ENCODE measurements around the gene ST6GALNAC3.

Gene ST6GALNAC3

DNA sequence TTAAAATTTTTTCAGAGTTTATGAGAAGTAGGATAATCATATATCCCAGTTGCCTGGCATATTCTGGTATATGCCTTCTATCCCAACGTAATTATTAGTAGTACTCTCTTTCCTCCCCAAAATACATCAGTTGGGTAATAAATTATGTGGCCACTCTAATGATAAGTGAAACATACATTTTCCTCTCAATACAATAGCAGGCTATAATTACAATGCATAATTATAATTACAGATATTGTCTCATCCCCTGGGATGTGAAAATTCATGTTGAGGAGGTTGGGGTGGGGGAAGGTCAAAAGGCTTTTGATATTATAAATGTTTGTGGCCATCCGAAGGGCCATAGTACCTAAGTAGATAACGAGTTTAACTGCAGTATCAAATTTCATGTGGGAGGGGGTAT, 277.1 kb downstream of the ST6GALNAC3 start:
- DNase-seq (ENCODE audit: low spot score): no peak

DNA sequence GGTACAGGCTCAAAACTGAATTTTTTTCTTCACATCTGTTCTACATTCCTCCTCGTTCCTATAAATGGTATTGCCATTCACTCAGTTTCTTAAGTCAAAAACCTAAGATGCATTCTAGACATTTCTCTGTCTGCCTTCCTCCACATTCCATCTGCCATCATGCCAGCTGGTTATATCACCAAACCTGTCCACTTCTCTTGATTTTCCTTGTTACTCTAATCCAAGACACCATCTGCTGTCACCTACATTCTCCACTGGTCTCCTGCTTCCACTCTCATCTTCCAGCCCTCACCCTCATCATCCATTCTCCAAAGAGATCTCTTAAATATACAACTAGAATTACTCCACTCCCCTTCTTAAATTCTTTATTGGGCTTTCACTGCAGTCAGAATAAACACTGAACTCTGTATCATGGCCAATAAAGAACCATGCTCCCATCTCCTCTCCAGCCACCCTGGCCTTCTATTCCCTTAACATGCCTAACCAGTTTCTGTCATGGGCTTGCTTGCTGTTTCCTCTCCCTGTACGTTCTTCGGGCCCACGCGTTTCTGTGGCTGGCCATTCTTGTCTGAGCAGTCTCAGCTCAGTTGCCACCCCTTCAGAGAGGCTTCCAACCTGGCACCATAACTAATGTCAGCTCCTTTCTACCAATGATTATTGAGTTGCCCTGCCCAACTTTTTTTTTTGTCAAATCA, 278.3 kb downstream of the ST6GALNAC3 start:
- DNase-seq (ENCODE audit: low spot score): no peak

DNA sequence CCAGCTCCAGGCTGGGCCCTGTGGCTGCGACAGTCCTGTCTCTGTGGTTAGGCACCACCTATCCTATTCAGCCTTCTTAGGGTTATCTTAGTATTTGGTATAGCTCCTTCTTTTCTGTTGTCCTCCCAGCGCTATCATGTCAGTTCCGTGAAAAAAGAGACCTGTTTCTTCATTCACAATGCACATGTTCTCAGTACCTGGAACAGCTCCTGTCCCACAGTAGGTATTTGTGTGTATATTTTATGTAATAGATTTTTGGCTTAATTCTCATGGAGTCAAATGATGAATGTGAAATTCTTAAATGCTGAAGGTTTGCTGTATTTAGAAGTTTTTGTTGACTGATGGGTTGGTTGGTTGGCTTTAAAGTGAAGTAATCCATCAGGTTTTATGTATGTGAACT, 279.7 kb downstream of the ST6GALNAC3 start:
- DNase-seq (ENCODE audit: low spot score): no peak

DNA sequence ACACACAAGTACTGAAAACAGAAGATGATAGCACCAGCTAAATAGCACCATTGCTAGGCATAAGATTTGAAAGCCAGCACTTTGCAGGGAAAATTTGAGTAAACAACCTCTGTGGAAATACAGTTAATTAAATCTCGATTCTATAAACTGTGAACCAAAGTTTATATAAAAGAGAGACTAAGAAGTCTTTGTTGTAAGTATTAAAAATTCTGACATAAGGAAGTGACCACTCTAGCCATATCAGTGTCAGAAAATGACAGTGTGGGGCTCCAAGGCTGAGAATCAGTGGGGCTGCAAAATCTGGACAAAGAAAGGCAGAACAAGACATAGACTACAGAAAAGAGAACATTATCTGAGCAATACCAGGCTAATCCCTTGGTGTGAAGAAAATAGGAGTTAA, 292.2 kb downstream of the ST6GALNAC3 start:
- no peak for DNase-seq (ENCODE audit: low spot score)

DNA sequence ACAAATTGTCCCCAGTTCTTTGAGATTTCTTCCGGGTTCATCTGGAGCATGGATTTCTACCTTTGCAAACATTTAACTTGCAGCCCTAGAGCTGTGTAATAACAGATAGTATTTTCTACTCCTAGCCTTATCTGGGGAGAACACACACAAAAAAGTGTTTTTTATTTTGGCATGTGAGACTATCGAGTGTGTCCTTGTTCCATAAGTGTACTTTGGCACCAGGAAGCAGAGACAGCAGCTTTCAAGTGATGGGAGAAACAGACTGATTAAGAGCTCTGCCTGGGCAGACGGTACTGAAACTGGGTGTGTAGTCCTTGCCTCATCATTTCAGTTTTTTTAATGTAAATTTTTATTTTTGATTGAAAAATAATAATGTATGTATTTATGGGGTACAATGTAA, 297.4 kb downstream of the ST6GALNAC3 start:
- DNase-seq (ENCODE audit: low spot score): no peak

DNA sequence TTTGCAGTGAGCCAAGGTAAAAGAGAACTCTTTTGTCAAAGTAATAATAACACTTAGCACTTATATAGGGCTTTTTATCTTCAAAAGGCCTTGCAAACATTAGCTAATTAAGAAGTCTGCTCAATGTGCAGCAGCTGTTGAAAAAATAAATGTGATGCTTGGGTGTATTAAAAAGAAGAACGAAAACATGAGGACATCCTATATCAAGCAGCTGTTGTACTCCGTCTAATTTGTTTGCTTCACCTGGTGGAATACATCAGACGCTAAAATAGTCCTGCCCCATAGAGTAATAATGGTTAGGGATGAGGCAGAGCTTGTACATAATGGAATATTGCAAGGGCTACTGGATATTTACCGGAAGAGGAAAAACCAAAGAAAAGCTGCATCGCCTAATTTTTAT, 299.5 kb downstream of the ST6GALNAC3 start:
- DNase-seq (ENCODE audit: low spot score): no peak

DNA sequence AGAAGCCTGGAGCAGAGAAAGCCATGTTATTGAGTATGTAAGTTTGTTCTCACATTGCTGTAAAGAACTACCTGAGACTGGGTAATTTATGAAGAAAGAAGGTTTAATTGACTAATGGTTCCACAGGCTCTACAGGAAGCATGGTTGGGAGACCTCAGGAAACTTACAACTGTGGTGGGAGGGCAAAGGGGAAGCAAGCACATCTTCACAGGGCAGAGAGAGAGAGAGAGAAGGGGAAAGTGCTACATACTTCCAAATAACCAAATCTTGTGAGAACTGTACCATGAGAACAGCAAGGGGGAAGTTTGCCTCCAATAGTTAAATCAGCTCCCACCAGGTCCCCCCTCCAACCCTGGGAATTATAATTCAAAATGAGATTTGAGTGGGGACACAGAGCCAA, 302.7 kb downstream of the ST6GALNAC3 start:
- DNase-seq (ENCODE audit: low spot score): no peak

DNA sequence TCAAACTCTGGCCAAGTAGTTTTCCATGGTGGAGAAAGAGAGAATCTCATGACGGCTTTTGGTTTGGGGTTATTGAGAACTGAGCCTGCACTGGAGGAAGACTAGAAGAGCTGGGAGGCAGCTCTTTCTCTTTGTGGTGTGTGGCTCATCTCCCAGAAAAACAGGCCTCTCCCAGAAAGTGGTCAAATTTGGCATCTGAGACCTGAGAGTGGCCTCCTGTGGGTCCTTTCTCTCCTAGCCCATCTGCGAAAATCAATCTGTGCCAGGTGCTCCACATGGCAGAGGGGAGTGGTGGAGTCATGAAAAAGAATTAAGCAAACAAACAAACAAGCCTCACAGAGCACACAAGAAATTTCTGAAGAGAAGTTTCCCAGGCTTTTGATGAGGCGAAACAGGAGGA, 305.0 kb downstream of the ST6GALNAC3 start:
- no peak for DNase-seq (ENCODE audit: low spot score)

DNA sequence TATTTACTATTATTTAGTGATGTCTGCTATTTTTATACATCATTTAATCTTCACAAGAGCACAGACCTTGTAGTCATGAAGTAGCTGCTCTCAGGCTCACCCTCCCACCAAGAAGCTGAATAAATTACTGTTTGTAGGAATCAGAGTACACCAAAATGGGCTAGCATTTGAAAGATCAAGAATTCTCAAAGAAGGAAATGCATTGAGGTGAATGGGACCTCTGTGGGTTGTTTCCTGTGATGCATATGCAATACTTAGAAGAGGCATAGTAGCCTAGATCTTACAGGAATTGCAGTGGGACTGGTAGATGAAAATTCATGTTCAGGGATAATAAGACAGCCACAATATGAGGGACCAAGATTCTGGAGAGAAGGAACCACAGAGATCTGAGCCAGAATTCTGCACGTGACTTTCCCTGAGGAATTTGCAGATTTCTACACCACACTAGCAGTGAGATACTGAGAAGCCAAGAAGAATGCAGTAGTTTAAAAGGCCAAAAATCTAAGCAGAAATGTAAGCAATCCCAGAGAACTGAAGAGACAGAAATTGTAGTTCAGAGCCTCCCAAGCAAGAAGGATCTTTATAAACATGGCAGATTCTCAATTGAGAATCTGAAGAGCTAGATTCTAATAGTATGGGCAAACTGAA, 307.0 kb downstream of the ST6GALNAC3 start:
- no peak for DNase-seq (ENCODE audit: low spot score)

DNA sequence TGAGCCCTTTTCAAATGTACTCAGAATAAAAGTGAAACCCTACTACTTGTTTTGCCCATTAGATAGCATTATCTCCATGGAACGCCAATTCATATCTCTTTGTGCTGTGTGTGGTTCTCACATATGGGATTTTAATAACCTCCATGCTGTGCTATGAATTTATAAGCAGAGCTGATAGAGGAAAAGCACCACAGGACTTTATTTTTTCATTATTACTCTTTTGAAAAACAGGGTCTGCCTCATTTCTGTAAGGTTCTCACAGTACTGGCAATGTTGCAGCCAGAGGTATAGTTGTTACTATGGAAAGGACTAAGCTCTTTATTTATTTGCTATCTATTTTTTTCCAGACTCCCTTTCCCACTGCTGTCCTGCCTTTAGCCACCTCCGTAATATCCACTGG, 313.7 kb downstream of the ST6GALNAC3 start:
- DNase-seq (ENCODE audit: low spot score): no peak

DNA sequence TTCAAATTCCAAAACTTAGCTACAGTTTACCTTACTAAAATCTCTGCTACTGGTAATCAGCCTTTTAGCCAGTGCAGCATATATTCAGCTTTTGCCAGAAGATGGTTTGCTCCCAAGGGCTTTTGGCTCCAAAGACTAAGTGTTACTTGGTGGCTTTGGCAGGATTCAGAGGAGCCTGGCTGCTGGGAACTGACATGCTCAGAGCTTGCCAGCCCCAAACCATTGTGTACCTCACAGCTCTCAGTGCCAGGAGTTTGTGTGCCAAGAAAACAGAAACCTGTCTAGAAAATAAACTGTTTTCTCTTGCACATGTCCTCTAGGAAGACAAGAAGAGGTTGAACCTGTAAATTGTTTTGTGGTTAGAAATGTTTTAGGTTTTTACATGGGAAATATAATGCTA, 315.9 kb downstream of the ST6GALNAC3 start:
- DNase-seq (ENCODE audit: low spot score): no peak

DNA sequence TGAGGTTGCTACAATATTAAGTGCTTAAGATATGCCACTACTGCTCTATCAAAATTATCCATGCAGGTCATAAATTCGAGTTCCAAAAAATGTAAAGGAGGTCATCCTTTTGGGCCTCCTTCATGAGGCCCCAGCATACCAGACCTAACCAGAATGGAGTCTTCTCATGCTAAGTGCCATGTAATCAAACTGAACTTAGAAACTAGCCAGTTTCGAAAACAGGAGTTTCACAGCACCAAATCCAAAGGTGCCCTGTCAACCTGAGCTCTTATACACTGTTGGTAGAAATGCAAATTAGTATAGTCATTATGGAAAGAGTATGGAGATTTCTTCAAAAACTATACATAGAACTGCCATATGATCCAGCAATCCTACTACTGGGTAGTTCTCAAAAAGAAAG, 320.5 kb downstream of the ST6GALNAC3 start:
- DNase-seq (ENCODE audit: low spot score): no peak

DNA sequence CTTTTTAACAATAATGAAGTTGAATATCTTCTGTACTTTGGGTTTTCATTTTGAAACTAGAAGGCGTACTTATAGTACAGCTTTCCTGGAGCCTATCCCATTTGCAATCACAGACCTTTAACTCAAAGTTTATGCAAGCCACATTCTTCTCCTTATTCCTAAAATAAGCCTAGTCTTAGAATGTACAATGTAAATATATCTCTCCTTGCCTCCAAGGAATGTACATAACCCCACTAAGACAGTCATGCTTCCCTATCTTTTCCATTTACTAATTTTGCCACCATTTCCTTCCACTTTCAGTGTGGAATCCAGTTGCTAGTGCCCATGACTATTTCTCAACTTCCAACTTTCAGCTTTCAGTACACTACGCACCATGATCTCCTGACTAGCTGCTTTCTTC, 327.6 kb downstream of the ST6GALNAC3 start:
- DNase-seq (ENCODE audit: low spot score): no peak

DNA sequence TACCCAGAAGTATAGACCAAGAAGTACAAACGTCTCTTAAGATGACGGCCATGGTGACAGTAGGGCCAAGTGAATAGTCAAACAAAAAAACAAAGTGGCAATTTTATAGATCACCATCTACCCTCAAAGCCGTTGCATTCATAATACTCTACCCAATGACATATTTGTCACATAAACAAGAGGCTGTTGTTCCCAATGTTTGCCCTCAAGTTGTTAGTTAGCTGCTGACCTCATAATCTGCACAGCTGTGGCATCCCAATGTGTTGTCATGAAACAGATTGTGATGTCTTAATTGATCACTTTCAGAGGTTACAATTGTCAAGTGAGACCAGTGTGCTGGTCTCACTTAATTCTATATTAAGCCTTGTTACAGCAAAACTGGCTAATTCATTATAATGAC, 333.8 kb downstream of the ST6GALNAC3 start:
- no peak for DNase-seq (ENCODE audit: low spot score)

DNA sequence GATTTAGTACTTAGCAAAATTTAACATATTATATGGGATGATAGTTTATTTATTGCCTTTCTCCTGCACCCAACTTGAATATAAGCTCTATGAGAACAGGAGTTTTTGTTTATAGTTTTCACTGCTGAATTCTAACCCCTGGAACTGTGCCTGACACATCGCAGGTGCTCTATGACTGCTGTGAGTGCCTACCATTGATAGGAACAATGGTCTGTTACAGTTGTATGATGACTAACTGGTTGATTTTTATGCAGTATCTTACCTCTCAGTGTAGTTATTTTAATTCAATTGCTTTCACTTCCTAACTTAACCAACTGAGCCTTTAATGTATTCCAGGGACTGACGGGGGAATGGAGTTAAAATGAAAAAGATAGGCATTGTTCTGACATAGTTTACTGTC, 336.0 kb downstream of the ST6GALNAC3 start:
- DNase-seq (ENCODE audit: low spot score): no peak

DNA sequence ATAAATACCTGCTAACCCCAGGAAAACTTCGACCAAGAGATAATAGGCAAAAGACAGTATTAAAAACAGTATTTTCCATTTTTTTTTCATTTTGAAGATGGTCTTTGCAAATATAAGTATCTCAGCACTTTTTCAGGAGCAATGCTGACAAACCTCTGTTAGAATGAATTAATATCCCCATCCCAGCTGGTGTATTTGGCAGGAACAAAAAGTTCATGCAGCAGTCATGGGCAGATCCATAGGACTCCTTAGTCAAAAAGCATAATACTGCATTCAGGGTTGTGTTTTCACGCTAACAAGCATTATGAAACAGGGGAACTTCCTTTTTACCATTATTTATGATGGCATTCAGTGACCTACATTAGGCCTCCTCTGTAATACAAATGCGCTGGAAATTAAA, 344.0 kb downstream of the ST6GALNAC3 start:
- no peak for DNase-seq (ENCODE audit: low spot score)

DNA sequence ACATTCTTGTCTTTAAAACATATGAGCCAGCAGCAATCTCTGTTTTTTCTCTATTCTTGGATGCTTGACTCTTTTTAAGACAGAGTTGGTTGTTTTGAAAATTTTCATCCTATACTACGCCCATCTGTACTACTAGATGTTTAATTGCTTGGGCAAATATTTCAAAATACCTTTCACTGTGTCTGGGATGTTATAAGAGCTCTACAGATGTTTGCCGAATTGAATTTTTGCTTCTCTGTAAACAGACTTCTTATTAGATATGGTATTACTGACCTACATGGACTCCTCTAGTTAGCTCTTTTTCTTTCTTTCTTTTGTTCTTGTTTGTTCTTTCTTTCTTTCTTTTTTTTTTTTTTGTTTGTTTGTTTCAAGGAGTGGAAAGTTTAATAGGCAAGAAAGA, 345.1 kb downstream of the ST6GALNAC3 start:
- no peak for DNase-seq (ENCODE audit: low spot score)

DNA sequence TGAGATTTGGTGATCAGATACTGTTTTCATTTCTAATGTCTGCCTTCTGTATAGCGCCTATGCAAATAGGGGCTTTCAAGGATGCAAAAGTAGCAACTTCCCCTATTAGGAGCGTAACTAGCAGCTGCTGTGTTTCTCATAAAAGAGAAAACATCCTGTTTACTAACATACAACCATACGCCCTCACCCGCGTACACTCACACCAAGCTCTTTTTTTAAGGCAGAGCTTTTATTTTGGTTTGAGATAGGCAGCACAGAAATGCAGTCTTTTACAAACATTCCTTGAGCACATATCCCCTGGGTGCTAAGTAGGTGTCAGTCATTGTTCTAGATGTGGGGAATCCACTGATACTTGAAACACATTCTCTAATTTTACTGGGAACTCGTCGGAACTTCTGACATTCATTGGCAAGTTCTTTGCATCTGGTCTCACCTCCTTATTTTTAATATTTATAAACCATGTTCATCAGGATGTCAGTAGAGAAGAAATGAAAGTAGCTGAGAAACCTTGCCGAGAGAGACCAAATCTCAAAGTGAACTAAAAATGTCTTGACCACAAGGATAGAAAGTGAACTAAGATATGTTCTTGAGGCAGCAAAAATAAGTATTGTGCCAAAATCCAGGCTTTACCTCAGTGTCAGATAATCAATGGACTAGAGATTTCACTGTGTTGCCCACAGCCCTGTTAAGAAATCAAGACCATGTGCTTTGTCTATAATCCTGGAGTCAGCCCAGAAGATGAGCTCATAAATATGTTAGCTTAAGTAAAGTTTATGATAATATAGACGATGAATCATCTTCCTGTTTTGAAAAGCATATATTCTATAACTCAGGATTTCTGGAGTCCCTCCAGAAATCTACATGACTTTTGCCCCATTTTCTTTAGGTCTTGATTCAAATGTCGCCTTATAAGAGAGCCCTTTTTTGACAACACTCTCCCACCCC, 350.9 kb downstream of the ST6GALNAC3 start:
- DNase-seq (ENCODE audit: low spot score): no peak

DNA sequence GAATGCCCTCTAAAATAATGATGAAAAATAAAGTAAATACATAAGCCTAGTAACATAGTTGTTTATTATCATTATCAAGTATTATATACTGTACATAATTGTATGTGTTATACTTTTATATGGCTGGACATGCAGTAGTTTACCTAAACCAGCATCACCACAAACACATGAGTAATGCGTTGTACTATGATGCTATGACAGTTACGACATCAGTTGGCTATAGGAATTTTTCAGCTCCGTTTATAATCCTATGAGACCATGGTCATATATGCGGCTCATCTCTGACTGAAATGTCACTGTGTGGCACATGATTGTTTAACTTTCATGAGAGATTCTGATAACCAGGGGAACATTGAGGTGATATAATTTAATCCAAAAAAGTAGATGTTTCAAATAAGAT, 352.1 kb downstream of the ST6GALNAC3 start:
- no peak for DNase-seq (ENCODE audit: low spot score)

DNA sequence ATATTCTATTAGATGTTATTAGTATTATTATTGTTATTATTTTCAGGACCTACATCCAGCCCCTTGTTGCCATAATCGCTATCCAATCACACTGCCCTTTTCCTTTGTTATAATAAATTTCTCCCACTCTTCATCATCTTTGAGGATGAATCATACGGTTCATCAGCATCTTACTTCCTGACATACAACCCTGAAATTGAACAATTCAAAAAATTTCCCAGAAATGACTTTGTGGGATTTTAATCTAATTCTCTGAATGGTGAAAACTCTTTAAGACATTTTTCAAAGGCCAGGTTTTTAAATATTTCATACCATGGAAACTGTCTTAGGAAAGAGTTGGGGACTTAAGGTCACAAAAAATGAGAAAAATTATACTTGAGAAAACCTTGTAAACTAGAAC, 353.5 kb downstream of the ST6GALNAC3 start:
- DNase-seq (ENCODE audit: low spot score): no peak

DNA sequence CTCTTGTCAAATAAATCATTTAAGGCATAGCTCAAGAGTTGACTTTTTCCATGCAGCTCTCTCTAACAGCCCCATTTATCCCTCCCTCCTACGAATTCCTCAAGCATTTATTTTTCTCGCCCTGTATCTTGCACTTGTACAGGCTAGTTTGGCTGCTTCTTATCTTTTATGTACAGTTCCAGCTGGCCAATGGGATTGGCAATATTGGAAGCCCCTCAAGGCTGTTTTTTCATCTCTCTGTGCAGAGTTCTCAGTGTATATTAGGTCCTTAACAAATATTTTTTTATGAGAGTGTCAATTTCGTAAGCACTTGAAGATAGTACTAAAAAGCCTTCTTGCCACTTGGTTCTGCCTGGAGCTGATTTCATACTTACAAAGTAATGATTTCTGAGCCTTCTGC, 356.0 kb downstream of the ST6GALNAC3 start:
- no peak for DNase-seq (ENCODE audit: low spot score)

DNA sequence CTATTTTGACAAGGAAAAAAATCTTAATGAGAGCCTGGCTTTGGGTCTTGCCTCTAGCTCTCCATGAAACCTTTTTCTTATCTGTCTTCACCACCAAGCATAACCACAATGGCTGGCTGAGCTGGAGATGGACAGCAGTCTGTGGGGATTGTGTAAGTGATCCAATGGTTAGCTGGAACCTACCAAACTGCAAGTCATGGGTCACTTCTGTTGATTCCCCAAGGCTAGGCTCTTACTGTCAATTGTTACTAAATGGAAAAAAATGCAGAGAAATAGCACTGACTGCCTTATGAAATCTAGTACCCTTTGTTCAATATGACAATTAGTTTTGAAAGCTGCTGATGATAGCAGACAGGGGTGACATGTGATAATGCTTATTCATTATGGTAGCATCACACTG, 359.0 kb downstream of the ST6GALNAC3 start:
- no peak for DNase-seq (ENCODE audit: low spot score)

DNA sequence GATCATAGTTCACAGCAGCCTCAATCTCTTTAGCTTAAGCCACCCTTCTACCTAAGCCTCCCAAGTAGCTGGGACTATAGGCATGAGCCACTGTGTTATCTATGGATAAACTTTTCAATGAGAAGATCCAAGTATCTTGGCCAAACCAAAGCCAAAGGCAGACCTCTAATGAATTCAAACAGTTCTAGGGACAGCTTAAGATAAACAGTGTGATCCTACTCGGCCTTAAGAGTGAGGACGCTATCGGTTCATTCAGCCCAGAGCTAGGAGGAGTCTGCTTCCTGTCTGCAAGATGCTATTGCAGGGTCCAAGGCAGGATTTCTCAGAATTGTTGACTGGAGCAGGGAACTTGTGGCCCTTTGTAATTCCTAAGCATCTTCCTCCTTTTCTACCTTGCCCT, 368.7 kb downstream of the ST6GALNAC3 start:
- DNase-seq (ENCODE audit: low spot score): no peak
